A549 treated with DMSO at 1 μM for 4 hours (cell line): Measurements from ENCODE around the gene ZNF775. TPM values are rescaled to one million over a fixed set of nuclear protein-coding genes. Genes with fewer than 3 reads are reported as not detected.

ENCODE experiments used
- total RNA-seq: library from RNA; stranded (reverse); fragments of 200-300 nt; extraction: Qiagen RNA extraction; gene quantifications from 5 replicates; pipeline ENCODE4 v1.2.3, GENCODE V29; 2022; ENCODE audit warnings: low read depth

Gene ZNF775
- total RNA-seq: 4.1 to 7.5 TPM (median 5.7 TPM) in 5 replicates

DNA sequence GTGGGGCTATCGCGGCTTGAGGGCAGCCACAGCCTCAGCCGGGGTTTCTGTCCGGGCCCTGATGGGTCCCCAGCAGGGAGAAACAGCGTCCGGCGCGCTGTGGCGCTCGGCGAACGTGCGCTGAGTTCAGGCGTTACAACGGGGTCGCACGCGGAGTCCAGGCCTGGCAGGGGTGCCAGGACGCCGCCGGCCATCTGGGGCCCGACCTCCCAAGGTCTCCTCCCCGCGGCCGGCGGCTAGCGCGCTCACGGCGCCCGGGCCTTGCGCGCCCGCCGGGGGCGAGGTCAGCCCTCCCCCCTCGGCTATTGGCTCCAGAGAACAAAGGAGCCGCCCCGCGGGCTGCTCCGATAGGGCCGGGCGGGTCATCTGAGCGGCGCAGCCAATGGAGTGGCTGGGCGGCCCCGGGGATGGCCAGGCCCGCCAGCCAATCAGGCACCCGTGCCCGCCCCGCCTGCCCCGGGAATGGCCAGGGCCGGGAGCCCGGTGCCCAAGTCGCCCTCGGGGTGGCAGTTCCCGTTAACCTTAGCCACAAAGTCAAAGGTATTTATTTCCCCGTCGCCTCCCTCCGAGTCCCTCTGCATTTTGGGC is at the start of gene ZNF775:
TSS of gene ZNF775 (plus strand) at position 478 of the 588 bp plus-strand sequence. CDS start 9,141 bp downstream, outside the sequence.

DNA sequence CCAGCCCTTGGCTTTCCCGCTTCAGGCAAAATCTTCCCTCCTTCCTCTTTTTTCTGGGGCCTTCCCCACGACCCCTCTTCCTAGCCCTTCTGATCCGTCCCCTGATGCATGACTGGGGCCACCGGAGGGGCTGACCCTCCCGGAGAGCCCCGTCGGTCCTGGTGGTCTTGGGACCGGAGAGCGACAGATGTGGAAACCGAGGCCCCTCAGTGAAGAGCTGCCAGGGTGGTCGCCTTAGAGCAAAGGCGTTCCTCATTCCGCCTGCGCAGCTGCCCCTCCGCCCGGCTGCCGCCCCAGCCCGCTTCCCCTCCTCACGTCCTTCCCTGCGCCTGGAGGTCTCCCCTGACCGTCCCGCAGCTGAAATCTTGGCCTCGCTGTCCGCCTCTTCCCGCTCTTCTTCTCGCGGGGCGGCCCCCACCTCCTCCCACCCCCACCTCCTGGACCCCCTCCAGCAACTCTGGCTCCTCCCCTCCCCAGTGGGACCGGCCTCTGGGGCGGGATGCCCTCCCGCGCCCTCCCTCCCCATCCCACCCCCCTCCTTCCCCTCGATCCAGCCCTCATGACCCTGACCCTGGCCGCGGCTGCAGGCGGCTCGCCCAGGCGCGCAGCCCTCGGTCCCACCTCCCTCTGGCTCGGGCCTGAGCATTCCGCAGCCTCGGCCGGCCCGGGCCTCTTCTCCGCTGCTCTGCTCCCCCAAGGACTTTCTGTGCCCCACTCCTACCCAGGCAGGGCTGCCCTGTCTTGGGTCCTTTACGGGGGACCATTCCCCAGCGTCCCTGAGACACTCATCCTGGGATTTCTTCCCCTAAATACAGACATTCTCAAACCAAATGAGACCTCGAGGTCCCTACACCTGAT is 37.6 kb upstream of the ZNF775 start, which contains the start of gene RARRES2:
TSS of gene RARRES2 (minus strand) at position 367 of the 858 bp plus-strand sequence. CDS start 1,020 bp downstream, outside the sequence.

DNA sequence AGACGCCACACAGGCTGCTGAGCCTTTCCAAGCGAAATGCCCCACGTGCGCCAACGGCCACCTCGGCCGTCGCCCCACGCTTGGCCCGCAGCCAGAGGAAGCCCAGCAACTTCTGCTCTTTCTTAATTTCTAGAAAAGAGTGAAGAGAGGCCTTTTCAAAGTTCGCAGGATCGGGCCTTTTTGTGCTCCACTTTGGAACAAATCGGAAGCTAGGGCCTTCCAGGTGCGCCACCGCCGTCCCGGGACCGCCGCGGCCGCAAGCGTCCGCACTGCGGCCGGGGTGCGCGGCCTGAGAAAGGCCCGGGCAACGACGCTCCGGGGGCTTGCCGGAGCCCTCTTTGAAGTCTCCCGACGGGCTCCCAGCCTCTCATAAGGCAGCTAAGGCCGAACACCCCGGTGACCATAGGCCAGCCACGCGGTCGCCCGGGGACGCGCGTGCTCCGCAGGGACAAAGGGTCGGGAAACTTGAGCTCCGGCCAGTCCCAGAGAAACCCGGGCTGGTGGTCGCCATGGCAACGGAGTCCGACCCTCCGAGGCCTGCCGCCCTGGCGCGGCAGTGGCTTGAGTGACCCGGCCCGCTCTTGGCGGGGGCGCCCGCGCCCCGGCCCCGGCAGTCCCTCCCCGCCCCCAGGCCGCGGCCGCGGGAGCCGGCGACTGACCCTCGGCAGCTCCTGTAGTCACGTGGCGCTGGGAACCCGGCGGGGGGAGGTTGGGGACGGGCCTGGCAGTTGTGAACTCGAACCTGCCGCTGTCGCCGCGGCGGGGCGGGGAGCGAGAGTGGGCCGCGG is 10.8 kb upstream of the ZNF775 start, which contains the start of gene REPIN1:
TSS of gene REPIN1 (plus strand) at position 727 of the 788 bp plus-strand sequence. CDS start 890 bp downstream, outside the sequence.

Other genes with a start within 250 kb of the ZNF775 start
- 0.05 to 0.21 TPM (median 0.10 TPM) in 4 of 5 replicates, not detected in the other for gene LRRC61, start 56.0 kb upstream of the ZNF775 start, total RNA-seq
- gene ACTR3C, start 55.8 kb upstream of the ZNF775 start, total RNA-seq: not detected in 5 replicates
- not detected in 5 replicates for gene RARRES2, start 37.7 kb upstream of the ZNF775 start, total RNA-seq
- gene REPIN1, start 10.5 kb upstream of the ZNF775 start, total RNA-seq: 76.4 to 94.5 TPM (median 87.7 TPM) in 5 replicates
- gene GIMAP8, start 71.3 kb downstream of the ZNF775 start, total RNA-seq: not detected in 5 replicates
- gene GIMAP7, start 135.5 kb downstream of the ZNF775 start, total RNA-seq: not detected in 5 replicates
- not detected in 5 replicates for gene GIMAP4, start 188.1 kb downstream of the ZNF775 start, total RNA-seq